Motor neuron (in vitro differentiated cells): ENCODE data around the gene ZFYVE28. TPM values are rescaled to one million over a fixed set of nuclear protein-coding genes. Genes with fewer than 3 reads are reported as not detected.

Experiments
- ATAC-seq, 8 experiments: fragments of 200-7000 bp; cut with Tn5 transposase; replicated peaks in 6 of 8; 2 replicates each; pipeline ENCODE4 v1.8.0; 2021; ENCODE audit warnings: mild to moderate bottlenecking in 8 of 8, moderate library complexity in 8 of 8
- H3K27ac ChIP-seq, 2 donors: fragments of 250-450 bp; sonication (Bioruptor Pico); 2 replicates each; pipeline ENCODE4 v1.9.0; 2021; ENCODE audit warnings: antibody characterized with exemption in 2 of 2, mild to moderate bottlenecking in 2 of 2, moderate library complexity in 1 of 2
- H3K4me1 ChIP-seq, 2 donors: fragments of 250-450 bp; sonication (Bioruptor Pico); replicated peaks in 1 of 2; 2 replicates each; pipeline ENCODE4 v1.6.1; 2021; ENCODE audit warnings: antibody characterized with exemption in 2 of 2, mild to moderate bottlenecking in 2 of 2, moderate library complexity in 1 of 2
- H3K4me3 ChIP-seq, 5 donors: fragments of 250-450 bp; sonication (Bioruptor Pico); 2 replicates each; pipeline ENCODE4 v1.9.0; 2021; ENCODE audit warnings: antibody characterized with exemption in 5 of 5, mild to moderate bottlenecking in 5 of 5, moderate library complexity in 4 of 5
- WGBS, 10 experiments: fragments of 450-650 bp; shearing (Covaris generic); methylation state at CpG; one replicate each; pipeline ENCODE4 v1.0.0; 2022; 5-methylcytosine and 5-hydroxymethylcytosine counted together
- in situ Hi-C, 9 experiments: fragments of 400-800 bp; cut with MboI; loops; one replicate each; pipeline ENCODE4 v1.15.0; 2021; ENCODE audit warnings: low sequenced_read_pairs in 9 of 9, low pct_unique_long_range_greater_than_20kb in 2 of 9; ENCODE audit not compliant: unreplicated experiment in 9 of 9
- total RNA-seq, 8 experiments: library from RNA; unstranded; fragments of 300-600 nt; gene quantifications; 2 replicates each; pipeline versions ENCODE4 v1.2.3 to v1.2.4, GENCODE V29; 2022

ZFYVE28 gene
- total RNA-seq, 8 experiments from 2014 or later: 1.1 to 8.2 (median 4.3) TPM

- H3K27ac ChIP-seq: no peak overlapping the region
- in situ Hi-C loops: no loop called here
- ATAC-seq: no peak
- 20 to 96% (median 80%) methylated on average over 1 to 6 of the region's 9 CpGs; no CpG with 5 or more reads in 5 of the 10 experiments for WGBS, 10 experiments
- peaks cover 13 to 19% of the 10 kb centered on the region in 2 donors for H3K4me1 ChIP-seq
- no peak overlapping the region for H3K4me3 ChIP-seq
Observed at GRCh38 chr4:2295500-2295899, 122.9 kb downstream of the ZFYVE28 start.

GRCh38 chr4:2292646-2293108 is 125.8 kb downstream of the ZFYVE28 start:
- WGBS, 10 experiments: 0 to 76% (median 38%) methylated on average over 2 to 6 of the region's 6 CpGs
- peak; percentile 41 to 95 (median 74) for ATAC-seq
- in situ Hi-C loops: no loop called here
- Histone ChIP-seq H3K4me1 (peaks cover 13 to 19% of the 10 kb centered on the region in 2 donors), H3K4me3 (no peak overlapping the region), H3K27ac (peak overlapping the region in 1 of 2 donors; percentile 37)

GRCh38 chr4:2291705-2292645 is 126.5 kb downstream of the ZFYVE28 start:
- 0 to 97% (median 68%) methylated on average over 2 to 9 of the region's 20 CpGs for WGBS, 10 experiments

GRCh38 chr4:2290974-2291704 is 127.3 kb downstream of the ZFYVE28 start:
- in situ Hi-C loops: no loop called here
- WGBS, 10 experiments: 20 to 100% (median 86%) methylated on average over 1 to 11 of the region's 24 CpGs; no CpG with 5 or more reads in 3 of the 10 experiments

More at GRCh38 chr4:2291705-2292645, 126.5 kb downstream of the ZFYVE28 start:
- Histone ChIP-seq H3K4me1 (peaks cover 18 to 25% of the 10 kb centered on the region in 2 donors), H3K4me3 (no peak overlapping the region), H3K27ac (peak overlapping the region in 1 of 2 donors; percentile 37)
- in situ Hi-C loops: no loop called here
- peak in 5 of 8 experiments; percentile 7 to 40 (median 28) for ATAC-seq

GRCh38 chr4:2290488-2290887 is 128.0 kb downstream of the ZFYVE28 start:
- in situ Hi-C loops: no loop called here
- Histone ChIP-seq H3K4me1 (peaks cover 23% of the 10 kb centered on the region in 2 donors), H3K4me3 (no peak overlapping the region), H3K27ac (no peak overlapping the region)
- no peak for ATAC-seq
- WGBS, 10 experiments: 60 to 100% methylated on average over 1 of the region's 9 CpGs; no CpG with 5 or more reads in 8 of the 10 experiments

More at GRCh38 chr4:2290974-2291704, 127.3 kb downstream of the ZFYVE28 start:
- peaks cover 22 to 23% of the 10 kb centered on the region in 2 donors for H3K4me1 ChIP-seq
- H3K4me3 ChIP-seq: no peak overlapping the region
- no peak overlapping the region for H3K27ac ChIP-seq
- no peak for ATAC-seq

- WGBS, 10 experiments: 60% methylated on average over 2 of the region's 11 CpGs; no CpG with 5 or more reads in 9 of the 10 experiments
- in situ Hi-C loops: no loop called here
- peaks cover 23% of the 10 kb centered on the region in 2 donors for H3K4me1 ChIP-seq
- H3K27ac ChIP-seq: no peak overlapping the region
- ATAC-seq: no peak
- H3K4me3 ChIP-seq: no peak overlapping the region
Observed at GRCh38 chr4:2289955-2290333, 128.5 kb downstream of the ZFYVE28 start.

GRCh38 chr4:2289311-2289954 is 129.0 kb downstream of the ZFYVE28 start:
- peaks cover 23% of the 10 kb centered on the region in 2 donors for H3K4me1 ChIP-seq
- WGBS, 10 experiments: 80 to 100% (median 88%) methylated on average over 1 to 3 of the region's 14 CpGs; no CpG with 5 or more reads in 4 of the 10 experiments
- H3K4me3 ChIP-seq: no peak overlapping the region
- no peak overlapping the region for H3K27ac ChIP-seq
- in situ Hi-C loops: no loop called here
- ATAC-seq: no peak

- ATAC-seq: no peak
- Histone ChIP-seq H3K4me1 (peaks cover 22 to 23% of the 10 kb centered on the region in 2 donors), H3K27ac (no peak overlapping the region), H3K4me3 (no peak overlapping the region)
- in situ Hi-C loops: no loop called here
- WGBS, 10 experiments: 40% methylated on average over 1 of the region's 10 CpGs; no CpG with 5 or more reads in 9 of the 10 experiments
Observed at GRCh38 chr4:2288051-2288541, 130.3 kb downstream of the ZFYVE28 start.

GRCh38 chr4:2287594-2287915 is 130.9 kb downstream of the ZFYVE28 start:
- peak in 2 of 8 experiments; percentile 12 to 42 for ATAC-seq
- H3K27ac ChIP-seq: no peak overlapping the region
- in situ Hi-C loops: no loop called here
- peaks cover 16 to 19% of the 10 kb centered on the region in 2 donors for H3K4me1 ChIP-seq
- H3K4me3 ChIP-seq: no peak overlapping the region
- WGBS, 10 experiments: no CpG with 5 or more reads among the region's 9 CpGs

GRCh38 chr4:2286904-2287593 is 131.4 kb downstream of the ZFYVE28 start:
- H3K27ac ChIP-seq: no peak overlapping the region
- in situ Hi-C loops: no loop called here
- ATAC-seq: peak in 3 of 8 experiments; percentile 12 to 29 (median 27)
- 0 to 100% (median 60%) methylated on average over 1 to 3 of the region's 19 CpGs; no CpG with 5 or more reads in 3 of the 10 experiments for WGBS, 10 experiments
- peaks cover 11 to 14% of the 10 kb centered on the region in 2 donors for H3K4me1 ChIP-seq
- H3K4me3 ChIP-seq: no peak overlapping the region

- no peak overlapping the region for H3K27ac ChIP-seq
- 40 to 93% (median 51%) methylated on average over 2 to 12 of the region's 27 CpGs; no CpG with 5 or more reads in 7 of the 10 experiments for WGBS, 10 experiments
- no peak overlapping the region for H3K4me3 ChIP-seq
- in situ Hi-C loops: no loop called here
- peaks cover 10 to 16% of the 10 kb centered on the region in 2 donors for H3K4me1 ChIP-seq
- peak in 1 of 8 experiments; percentile 13 for ATAC-seq
Observed at GRCh38 chr4:2285613-2286381, 132.6 kb downstream of the ZFYVE28 start.
